Liver (tissue), 9 donors: ENCODE data around the gene TRIM59. TPM values are rescaled to one million over a fixed set of nuclear protein-coding genes. Genes with fewer than 3 reads are reported as not detected.

Source experiments
- DNase-seq: peaks from one replicate; pipeline ENCODE4 v3.0.0-alpha.2; 2017; ENCODE audit warnings: low spot score
- H3K27ac ChIP-seq, 2 donors: one replicate each; pipeline ENCODE4 v1.7.0; 2013; ENCODE audit warnings: inconsistent platforms in 2 of 2, low read length in 2 of 2, control low read depth in 1 of 2, low read depth in 1 of 2, mild to moderate bottlenecking in 1 of 2
- H3K27me3 ChIP-seq, 4 donors: one replicate each; pipeline versions ENCODE4 v1.6.1 to v1.7.0; 2013; ENCODE audit warnings: low read length in 3 of 4, inconsistent platforms in 1 of 4, mild to moderate bottlenecking in 1 of 4, moderate library complexity in 1 of 4; ENCODE audit not compliant: control insufficient read depth in 4 of 4, insufficient read depth in 4 of 4
- H3K36me3 ChIP-seq, 4 donors: one replicate each; pipeline versions ENCODE4 v1.6.1 to v1.7.0; 2013; ENCODE audit warnings: low read length in 3 of 4, mild to moderate bottlenecking in 3 of 4, low read depth in 1 of 4, moderate library complexity in 1 of 4; ENCODE audit not compliant: control insufficient read depth in 4 of 4, insufficient read depth in 3 of 4
- H3K4me1 ChIP-seq, 4 donors: one replicate each; pipeline versions ENCODE4 v1.6.1 to v1.7.0; 2013; ENCODE audit warnings: low read length in 3 of 4, mild to moderate bottlenecking in 3 of 4, moderate library complexity in 1 of 4; ENCODE audit not compliant: control insufficient read depth in 4 of 4, insufficient read depth in 4 of 4
- H3K4me3 ChIP-seq, 3 donors: one replicate each; pipeline versions ENCODE4 v1.6.1 to v1.7.0; 2013; ENCODE audit warnings: low read length in 3 of 3, control low read depth in 1 of 3, low read depth in 1 of 3, mild to moderate bottlenecking in 1 of 3
- H3K9ac ChIP-seq, 2 donors: one replicate each; pipeline ENCODE4 v1.7.0; 2013; ENCODE audit warnings: low read length in 2 of 2, mild to moderate bottlenecking in 2 of 2, moderate library complexity in 2 of 2, control low read depth in 1 of 2, low read depth in 1 of 2
- H3K9me3 ChIP-seq, 4 donors: one replicate each; pipeline versions ENCODE4 v1.6.1 to v1.7.0; 2013; ENCODE audit warnings: low read length in 3 of 4; ENCODE audit not compliant: control insufficient read depth in 4 of 4
- ATF3 ChIP-seq: IDR thresholded peaks from 2 replicates; pipeline ENCODE4 v1.6.1; 2016; ENCODE audit warnings: antibody characterized with exemption
- FOXA1 ChIP-seq: IDR thresholded peaks from 2 replicates; pipeline ENCODE4 v1.6.1; 2016; ENCODE audit warnings: antibody characterized with exemption
- FOXA2 ChIP-seq: IDR thresholded peaks from 2 replicates; pipeline ENCODE4 v1.6.1; 2016; ENCODE audit warnings: antibody characterized with exemption
- GABPA ChIP-seq, 2 donors: IDR thresholded peaks in 1 of 2; conservative IDR thresholded peaks in 1 of 2; 2 replicates each; pipeline ENCODE4 v1.6.1; 2016; ENCODE audit warnings: antibody characterized with exemption in 2 of 2, mild to moderate bottlenecking in 1 of 2, moderate library complexity in 1 of 2
- HNF4A ChIP-seq, 2 donors: conservative IDR thresholded peaks; 2 replicates each; pipeline ENCODE4 v1.6.1; 2016; ENCODE audit warnings: antibody characterized with exemption in 2 of 2, mild to moderate bottlenecking in 2 of 2
- HNF4G ChIP-seq: IDR thresholded peaks from 2 replicates; pipeline ENCODE4 v1.6.1; 2016; ENCODE audit warnings: antibody characterized with exemption
- JUND ChIP-seq, 2 donors: IDR thresholded peaks; 2 replicates each; pipeline ENCODE4 v1.6.1; 2016; ENCODE audit warnings: antibody characterized with exemption in 2 of 2
- NR2F2 ChIP-seq: IDR thresholded peaks from 2 replicates; pipeline ENCODE4 v1.6.1; 2016; ENCODE audit warnings: antibody characterized with exemption
- RAD21 ChIP-seq, 2 donors: IDR thresholded peaks; 2 replicates each; pipeline ENCODE4 v1.6.1; 2016; ENCODE audit warnings: antibody characterized with exemption in 2 of 2, mild to moderate bottlenecking in 2 of 2
- SP1 ChIP-seq: IDR thresholded peaks from 2 replicates; pipeline ENCODE4 v1.6.1; 2018; ENCODE audit warnings: antibody characterized with exemption, mild to moderate bottlenecking
- WGBS: extraction: QIAGEN DNeasy Blood & Tissue Kit; methylation state at CpG from one replicate; pipeline ENCODE4 v1.1.7; 2013; 5-methylcytosine and 5-hydroxymethylcytosine counted together
- polyA plus RNA-seq, 2 donors: library from polyadenylated mRNA; stranded (reverse) in 1 of 2; unstranded in 1 of 2; fragments of 200-250 nt in 1 of 2; fragments of >200 nt in 1 of 2; fragmentation: Nextera tagmentation in 1 of 2; extraction: Ambion mirVana in 1 of 2; gene quantifications; one replicate each; pipeline versions ENCODE4 v1.2.1 to v1.2.3, GENCODE V29; 2013 to 2015
- total RNA-seq, 2 donors: library from RNA; depleted of rRNA; stranded (reverse); fragments of >200 nt; gene quantifications; one replicate each; pipeline ENCODE4 v1.2.3, GENCODE V29; 2014
- TF ChIP-seq, protein P1 (sequence below): fragments of 150-350 bp; IDR thresholded peaks from 2 replicates; pipeline ENCODE4 v1.5.1; 2017; ENCODE audit warnings: improper control_type of control experiment, low read depth, low read length; ENCODE audit not compliant: missing input control
- TF ChIP-seq, protein P2 (sequence below): IDR thresholded peaks from 2 replicates; pipeline ENCODE4 v1.6.1; 2016; ENCODE audit warnings: antibody characterized with exemption, mild to moderate bottlenecking
- donor health status: healthy.
- donor health status: healthy.
- donor health status: healthy.
- donor health status: healthy.
- donor health status: healthy.

TRIM59 gene
- total and polyA plus RNA-seq, 4 donors, result 0.18 to 33.3 (median 0.87) TPM

DNA sequence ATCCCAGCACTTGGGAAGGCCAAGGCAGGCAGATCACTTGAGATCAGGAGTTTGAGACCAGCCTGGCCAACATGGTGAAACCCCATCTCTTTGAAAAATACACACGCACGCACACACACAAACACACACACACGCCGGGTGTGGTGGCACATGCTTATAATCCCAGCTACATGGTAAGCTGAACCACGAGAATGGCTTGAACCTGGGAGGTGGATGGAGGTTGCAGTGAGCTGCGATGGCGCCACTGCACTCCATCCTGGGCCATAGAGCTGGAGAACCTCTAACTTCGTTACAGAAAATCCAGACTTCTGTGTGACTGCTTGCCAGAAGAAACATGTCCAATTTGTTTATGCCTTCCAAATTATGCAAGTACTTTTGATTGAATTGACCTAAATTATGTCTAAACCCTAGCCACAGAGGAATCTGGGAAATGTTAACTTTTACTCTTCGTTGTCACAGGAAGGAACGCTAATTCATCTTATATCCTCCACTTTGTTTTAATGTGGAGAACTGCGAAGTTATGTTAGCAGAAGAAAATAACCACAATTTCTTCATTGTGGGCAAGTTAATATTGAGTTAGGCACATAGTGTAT, 21.7 kb downstream of the TRIM59 start:
- TF ChIP-seq RAD21 (IDR thresholded peaks at IDR 0.05) (no peak), HNF4A (conservative IDR thresholded peaks at IDR 0.05) (no peak)
- 95% methylated on average over 11 of the region's 11 CpGs for WGBS

GRCh38 chr3:160417311-160417710, 32.3 kb downstream of the TRIM59 start:
- H3K9me3 ChIP-seq, result no peaks in the 10 kb centered on the region
- DNase-seq, result no peak
- H3K4me1 ChIP-seq, result no peaks in the 10 kb centered on the region
- TF ChIP-seq SP1, result no peak
- no peak for TF ChIP-seq NR2F2
- no peak for TF ChIP-seq GABPA (IDR thresholded peaks at IDR 0.05 in 1 of 2, conservative IDR thresholded peaks at IDR 0.05 in 1 of 2)
- TF ChIP-seq RAD21 (IDR thresholded peaks at IDR 0.05), result no peak
- no peak for TF ChIP-seq FOXA2
- TF ChIP-seq, protein P1, sequence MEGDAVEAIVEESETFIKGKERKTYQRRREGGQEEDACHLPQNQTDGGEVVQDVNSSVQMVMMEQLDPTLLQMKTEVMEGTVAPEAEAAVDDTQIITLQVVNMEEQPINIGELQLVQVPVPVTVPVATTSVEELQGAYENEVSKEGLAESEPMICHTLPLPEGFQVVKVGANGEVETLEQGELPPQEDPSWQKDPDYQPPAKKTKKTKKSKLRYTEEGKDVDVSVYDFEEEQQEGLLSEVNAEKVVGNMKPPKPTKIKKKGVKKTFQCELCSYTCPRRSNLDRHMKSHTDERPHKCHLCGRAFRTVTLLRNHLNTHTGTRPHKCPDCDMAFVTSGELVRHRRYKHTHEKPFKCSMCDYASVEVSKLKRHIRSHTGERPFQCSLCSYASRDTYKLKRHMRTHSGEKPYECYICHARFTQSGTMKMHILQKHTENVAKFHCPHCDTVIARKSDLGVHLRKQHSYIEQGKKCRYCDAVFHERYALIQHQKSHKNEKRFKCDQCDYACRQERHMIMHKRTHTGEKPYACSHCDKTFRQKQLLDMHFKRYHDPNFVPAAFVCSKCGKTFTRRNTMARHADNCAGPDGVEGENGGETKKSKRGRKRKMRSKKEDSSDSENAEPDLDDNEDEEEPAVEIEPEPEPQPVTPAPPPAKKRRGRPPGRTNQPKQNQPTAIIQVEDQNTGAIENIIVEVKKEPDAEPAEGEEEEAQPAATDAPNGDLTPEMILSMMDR, result no peak
- TF ChIP-seq JUND (IDR thresholded peaks at IDR 0.05), result no peak
- no peak for TF ChIP-seq FOXA1
- TF ChIP-seq ATF3, result no peak
- TF ChIP-seq, protein P2, sequence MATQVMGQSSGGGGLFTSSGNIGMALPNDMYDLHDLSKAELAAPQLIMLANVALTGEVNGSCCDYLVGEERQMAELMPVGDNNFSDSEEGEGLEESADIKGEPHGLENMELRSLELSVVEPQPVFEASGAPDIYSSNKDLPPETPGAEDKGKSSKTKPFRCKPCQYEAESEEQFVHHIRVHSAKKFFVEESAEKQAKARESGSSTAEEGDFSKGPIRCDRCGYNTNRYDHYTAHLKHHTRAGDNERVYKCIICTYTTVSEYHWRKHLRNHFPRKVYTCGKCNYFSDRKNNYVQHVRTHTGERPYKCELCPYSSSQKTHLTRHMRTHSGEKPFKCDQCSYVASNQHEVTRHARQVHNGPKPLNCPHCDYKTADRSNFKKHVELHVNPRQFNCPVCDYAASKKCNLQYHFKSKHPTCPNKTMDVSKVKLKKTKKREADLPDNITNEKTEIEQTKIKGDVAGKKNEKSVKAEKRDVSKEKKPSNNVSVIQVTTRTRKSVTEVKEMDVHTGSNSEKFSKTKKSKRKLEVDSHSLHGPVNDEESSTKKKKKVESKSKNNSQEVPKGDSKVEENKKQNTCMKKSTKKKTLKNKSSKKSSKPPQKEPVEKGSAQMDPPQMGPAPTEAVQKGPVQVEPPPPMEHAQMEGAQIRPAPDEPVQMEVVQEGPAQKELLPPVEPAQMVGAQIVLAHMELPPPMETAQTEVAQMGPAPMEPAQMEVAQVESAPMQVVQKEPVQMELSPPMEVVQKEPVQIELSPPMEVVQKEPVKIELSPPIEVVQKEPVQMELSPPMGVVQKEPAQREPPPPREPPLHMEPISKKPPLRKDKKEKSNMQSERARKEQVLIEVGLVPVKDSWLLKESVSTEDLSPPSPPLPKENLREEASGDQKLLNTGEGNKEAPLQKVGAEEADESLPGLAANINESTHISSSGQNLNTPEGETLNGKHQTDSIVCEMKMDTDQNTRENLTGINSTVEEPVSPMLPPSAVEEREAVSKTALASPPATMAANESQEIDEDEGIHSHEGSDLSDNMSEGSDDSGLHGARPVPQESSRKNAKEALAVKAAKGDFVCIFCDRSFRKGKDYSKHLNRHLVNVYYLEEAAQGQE, result no peak
- TF ChIP-seq HNF4G, result no peak
- H3K36me3 ChIP-seq, result peaks cover 2 to 10% (median 9%) of the 10 kb centered on the region in 4 donors
- H3K4me3 ChIP-seq, result no peak overlapping the region
- H3K27me3 ChIP-seq, result no peaks in the 10 kb centered on the region
- 50% methylated on average over 3 of the region's 3 CpGs for WGBS
- H3K9ac ChIP-seq, result no peak overlapping the region
- no peak overlapping the region for H3K27ac ChIP-seq

More for the DNA sequence above, 21.7 kb downstream of the TRIM59 start:
- Histone ChIP-seq H3K4me1 (no peaks in the 10 kb centered on the region), H3K27ac (no peak overlapping the region), H3K4me3 (no peak overlapping the region), H3K9ac (no peak overlapping the region), H3K27me3 (no peaks in the 10 kb centered on the region), H3K9me3 (no peaks in the 10 kb centered on the region), H3K36me3 (peaks cover 7 to 48% (median 31%) of the 10 kb centered on the region in 4 donors)
- no peak for DNase-seq
